Left renal pelvis (tissue), 4 donors: Measurements from ENCODE around the gene TSFM. TPM values are rescaled to one million over a fixed set of nuclear protein-coding genes. Genes with fewer than 3 reads are reported as not detected.

Source experiments
- DNase-seq, 4 donors: peaks; one replicate each; pipeline ENCODE4 v3.0.0-alpha.2; 2013; ENCODE audit warnings: low read depth in 4 of 4, low spot score in 3 of 4
- polyA plus RNA-seq, 4 donors: library from polyadenylated mRNA; unstranded; fragments of 120-200 nt; gene quantifications; one replicate each; pipeline ENCODE4 v1.2.1, GENCODE V29; 2013; ENCODE audit not compliant: insufficient read length in 4 of 4

TSFM gene
- polyA plus RNA-seq, 4 donors: 23.4 to 47.4 (median 46.9) TPM

- no peak for DNase-seq
These were observed 6.4 kb upstream of the TSFM start for GRCh38 chr12:57776247-57776587.

GRCh38 chr12:57777367-57777766 lies 5.2 kb upstream of the TSFM start:
- DNase-seq: no peak

- no peak for DNase-seq
These were observed 4.7 kb upstream of the TSFM start for GRCh38 chr12:57777911-57778310.

GRCh38 chr12:57779736-57780135 lies 2.9 kb upstream of the TSFM start:
- DNase-seq: no peak

- DNase-seq: no peak
These were observed 2.2 kb upstream of the TSFM start for GRCh38 chr12:57780284-57780897.

- no peak for DNase-seq
These were observed 1.3 kb upstream of the TSFM start for GRCh38 chr12:57781244-57781643.

- DNase-seq: no peak
These were observed 786 bp upstream of the TSFM start for GRCh38 chr12:57781801-57782200.

- no peak for DNase-seq
These were observed 362 bp upstream of the TSFM start for GRCh38 chr12:57782243-57782607.

- DNase-seq: no peak
These were observed 847 bp downstream of the TSFM start for GRCh38 chr12:57783466-57783801.

- DNase-seq: no peak
These were observed 1.3 kb downstream of the TSFM start for GRCh38 chr12:57783861-57784260.

GRCh38 chr12:57793920-57794319 lies 11.3 kb downstream of the TSFM start:
- DNase-seq: no peak

GRCh38 chr12:57795354-57795753 lies 12.8 kb downstream of the TSFM start:
- no peak for DNase-seq

- DNase-seq: no peak
These were observed 14.4 kb downstream of the TSFM start for GRCh38 chr12:57796996-57797395.

- no peak for DNase-seq
These were observed 15.3 kb downstream of the TSFM start for GRCh38 chr12:57797933-57798332.

GRCh38 chr12:57800965-57801364 lies 18.4 kb downstream of the TSFM start:
- DNase-seq: no peak

- DNase-seq: no peak
These were observed 20.0 kb downstream of the TSFM start for GRCh38 chr12:57802607-57803006.

- DNase-seq: no peak
These were observed 20.8 kb downstream of the TSFM start for GRCh38 chr12:57803319-57803893.

- no peak for DNase-seq
These were observed 24.1 kb downstream of the TSFM start for GRCh38 chr12:57806677-57807076.

GRCh38 chr12:57807285-57807684 lies 24.7 kb downstream of the TSFM start:
- no peak for DNase-seq

- no peak for DNase-seq
These were observed 25.8 kb downstream of the TSFM start for GRCh38 chr12:57808351-57808750.

- no peak for DNase-seq
These were observed 26.8 kb downstream of the TSFM start for GRCh38 chr12:57809425-57809824.

GRCh38 chr12:57810450-57810849 lies 27.9 kb downstream of the TSFM start:
- DNase-seq: no peak
